Stimulated activated CD8-positive, alpha-beta memory T cell treated with anti-CD3 and anti-CD28 coated beads, Interleukin-15, amount 100 ng/mL, for 4 hours (primary cell): Measurements from ENCODE around the gene ZNF516.
"Not testable (repeated sequence)": the region's sequence is repeated elsewhere in the genome, so short reads cannot be mapped to it uniquely, and the experiment has no call there.

Experiments used
- DNase-seq, 2 donors: peaks; one replicate each; pipeline ENCODE4 v3.0.0-alpha.2; 2020; ENCODE audit warnings: low read depth in 2 of 2

ZNF516 gene, protein sequence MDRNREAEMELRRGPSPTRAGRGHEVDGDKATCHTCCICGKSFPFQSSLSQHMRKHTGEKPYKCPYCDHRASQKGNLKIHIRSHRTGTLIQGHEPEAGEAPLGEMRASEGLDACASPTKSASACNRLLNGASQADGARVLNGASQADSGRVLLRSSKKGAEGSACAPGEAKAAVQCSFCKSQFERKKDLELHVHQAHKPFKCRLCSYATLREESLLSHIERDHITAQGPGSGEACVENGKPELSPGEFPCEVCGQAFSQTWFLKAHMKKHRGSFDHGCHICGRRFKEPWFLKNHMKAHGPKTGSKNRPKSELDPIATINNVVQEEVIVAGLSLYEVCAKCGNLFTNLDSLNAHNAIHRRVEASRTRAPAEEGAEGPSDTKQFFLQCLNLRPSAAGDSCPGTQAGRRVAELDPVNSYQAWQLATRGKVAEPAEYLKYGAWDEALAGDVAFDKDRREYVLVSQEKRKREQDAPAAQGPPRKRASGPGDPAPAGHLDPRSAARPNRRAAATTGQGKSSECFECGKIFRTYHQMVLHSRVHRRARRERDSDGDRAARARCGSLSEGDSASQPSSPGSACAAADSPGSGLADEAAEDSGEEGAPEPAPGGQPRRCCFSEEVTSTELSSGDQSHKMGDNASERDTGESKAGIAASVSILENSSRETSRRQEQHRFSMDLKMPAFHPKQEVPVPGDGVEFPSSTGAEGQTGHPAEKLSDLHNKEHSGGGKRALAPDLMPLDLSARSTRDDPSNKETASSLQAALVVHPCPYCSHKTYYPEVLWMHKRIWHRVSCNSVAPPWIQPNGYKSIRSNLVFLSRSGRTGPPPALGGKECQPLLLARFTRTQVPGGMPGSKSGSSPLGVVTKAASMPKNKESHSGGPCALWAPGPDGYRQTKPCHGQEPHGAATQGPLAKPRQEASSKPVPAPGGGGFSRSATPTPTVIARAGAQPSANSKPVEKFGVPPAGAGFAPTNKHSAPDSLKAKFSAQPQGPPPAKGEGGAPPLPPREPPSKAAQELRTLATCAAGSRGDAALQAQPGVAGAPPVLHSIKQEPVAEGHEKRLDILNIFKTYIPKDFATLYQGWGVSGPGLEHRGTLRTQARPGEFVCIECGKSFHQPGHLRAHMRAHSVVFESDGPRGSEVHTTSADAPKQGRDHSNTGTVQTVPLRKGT

GRCh38 chr18:76495006-76495370 is at the start of gene ZNF516:
Gene ZNF516, minus strand, starts transcription at chr18:76495242. Its CDS starts 52,188 bp downstream, at chr18:76443054.
- DNase-seq, result no peak

DNA sequence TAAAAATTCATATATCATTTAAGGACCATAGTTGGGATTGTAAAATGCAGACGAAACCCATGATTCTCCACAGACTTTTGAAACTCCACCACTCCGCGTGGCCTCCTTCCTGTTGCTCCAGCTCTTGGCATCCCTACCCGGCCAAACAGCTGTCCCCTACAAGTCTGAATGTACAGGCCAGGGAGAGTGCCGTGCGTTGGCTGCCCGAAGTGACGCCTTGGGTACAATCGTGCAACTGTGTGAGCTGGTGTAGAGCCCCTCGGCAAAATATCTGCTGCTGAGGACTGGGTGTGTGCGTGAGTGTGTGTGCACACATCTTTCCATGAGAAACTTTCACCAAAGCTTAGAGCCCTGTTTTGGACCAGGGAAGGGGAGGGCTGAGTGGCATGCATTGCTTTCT is 43.8 kb upstream of the ZNF516 start:
- DNase-seq, result no peak

DNA sequence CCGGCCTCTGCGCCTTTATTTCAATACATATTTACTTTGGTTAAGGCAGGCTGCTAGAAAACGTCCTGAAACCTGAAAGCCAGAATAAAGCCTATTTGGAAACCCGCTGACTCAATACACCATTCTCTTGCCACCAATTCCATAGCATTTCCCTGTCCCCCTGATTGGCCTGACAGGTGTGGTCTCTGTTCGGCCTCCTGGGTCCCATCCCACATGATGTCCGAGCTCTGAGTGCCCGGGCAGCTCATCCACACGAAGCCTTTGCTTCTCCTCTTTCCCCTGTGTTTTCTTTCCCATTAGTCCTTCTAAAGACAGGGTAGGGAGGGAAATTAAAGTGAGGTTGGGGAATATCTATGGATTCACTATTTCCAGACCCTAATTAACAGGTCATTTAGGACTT is 42.6 kb upstream of the ZNF516 start:
- no peak for DNase-seq

GRCh38 chr18:76536593-76536992 is 41.6 kb upstream of the ZNF516 start:
- DNase-seq, result not testable (repeated sequence)

GRCh38 chr18:76532875-76533274 is 37.8 kb upstream of the ZNF516 start:
- no peak for DNase-seq

DNA sequence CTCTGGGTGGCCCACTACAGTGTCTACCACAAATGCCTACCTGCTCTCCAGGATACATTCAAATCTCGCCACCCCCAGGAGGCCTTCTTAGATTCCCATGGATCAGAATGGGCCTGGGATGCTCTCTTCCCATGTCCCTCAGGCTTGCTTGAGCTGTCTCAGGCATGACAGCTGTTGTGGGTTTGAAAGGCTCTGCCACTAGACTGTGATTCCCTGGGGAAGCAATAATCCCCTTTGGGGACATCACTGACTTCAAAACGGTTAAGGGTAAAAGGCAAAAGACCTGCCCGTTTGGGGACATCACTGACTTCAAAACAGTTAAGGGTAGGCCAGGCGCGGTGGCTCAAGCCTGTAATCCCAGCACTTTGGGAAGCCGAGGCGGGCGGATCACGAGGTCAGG is 35.8 kb upstream of the ZNF516 start:
- no peak for DNase-seq

DNA sequence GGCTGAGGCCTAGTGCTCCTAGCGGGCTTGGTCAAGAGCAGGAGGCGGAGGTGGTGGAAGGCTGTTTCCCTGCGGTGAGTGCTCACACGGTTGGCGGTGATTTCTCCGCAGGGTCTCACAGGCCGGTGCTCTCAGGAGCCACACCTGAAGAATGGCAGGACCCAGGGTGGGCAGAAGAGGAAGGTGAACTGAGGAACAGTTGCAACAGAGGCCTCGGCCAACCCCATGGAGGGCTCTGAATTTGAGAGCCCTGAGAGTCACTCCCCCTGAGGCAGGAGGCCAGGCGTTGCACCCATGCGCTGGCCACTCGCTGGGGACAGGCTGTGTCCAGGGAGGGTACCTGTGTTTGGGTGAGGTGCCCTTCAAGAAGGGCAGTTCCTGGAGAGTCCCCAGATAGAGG is 35.3 kb upstream of the ZNF516 start:
- no peak for DNase-seq

- DNase-seq, result no peak
Measured at GRCh38 chr18:76529433-76529811, 34.4 kb upstream of the ZNF516 start.

- DNase-seq, result no peak
Measured at GRCh38 chr18:76528477-76529432, 33.7 kb upstream of the ZNF516 start.

- DNase-seq, result no peak
Measured at GRCh38 chr18:76525911-76526310, 30.9 kb upstream of the ZNF516 start.

DNA sequence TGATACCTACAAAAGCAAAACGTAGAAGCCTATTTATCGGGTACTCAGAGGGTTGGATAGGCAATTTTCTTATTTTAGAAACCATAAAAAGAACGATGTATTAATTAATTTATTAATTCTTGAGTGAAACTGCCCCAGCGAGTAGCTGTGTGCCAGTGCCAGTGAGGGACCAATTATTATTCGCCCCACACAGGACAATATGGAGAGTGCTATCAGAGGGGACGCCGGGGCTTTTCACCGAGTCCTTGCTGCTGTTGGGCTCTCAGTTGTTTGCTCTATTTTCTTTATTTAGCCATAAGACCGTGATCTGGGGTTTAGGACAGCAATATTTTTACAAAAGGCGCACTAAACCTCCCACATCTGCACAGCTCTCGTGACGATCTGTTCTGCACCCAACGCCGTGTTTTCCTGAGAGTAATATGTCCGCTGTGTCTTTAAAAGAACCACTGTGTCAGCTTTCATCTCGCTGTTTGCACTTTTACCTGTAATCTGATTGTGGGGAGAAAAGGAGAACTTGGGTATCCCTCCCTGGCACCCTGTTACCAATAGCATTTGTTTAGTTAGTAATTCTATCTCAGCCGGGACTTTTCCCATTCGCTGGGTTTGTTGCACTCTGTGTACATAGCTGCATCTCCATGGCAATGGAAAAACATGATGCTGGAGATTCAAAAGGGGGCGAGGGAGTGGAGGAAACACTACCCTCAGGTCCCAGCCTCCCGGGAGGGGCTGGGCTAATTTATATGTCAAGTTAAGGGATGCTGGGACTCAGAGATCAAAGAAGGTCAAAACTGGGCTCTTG is 30.1 kb upstream of the ZNF516 start:
- no peak for DNase-seq

- no peak for DNase-seq
Measured at GRCh38 chr18:76524477-76524876, 29.4 kb upstream of the ZNF516 start.

DNA sequence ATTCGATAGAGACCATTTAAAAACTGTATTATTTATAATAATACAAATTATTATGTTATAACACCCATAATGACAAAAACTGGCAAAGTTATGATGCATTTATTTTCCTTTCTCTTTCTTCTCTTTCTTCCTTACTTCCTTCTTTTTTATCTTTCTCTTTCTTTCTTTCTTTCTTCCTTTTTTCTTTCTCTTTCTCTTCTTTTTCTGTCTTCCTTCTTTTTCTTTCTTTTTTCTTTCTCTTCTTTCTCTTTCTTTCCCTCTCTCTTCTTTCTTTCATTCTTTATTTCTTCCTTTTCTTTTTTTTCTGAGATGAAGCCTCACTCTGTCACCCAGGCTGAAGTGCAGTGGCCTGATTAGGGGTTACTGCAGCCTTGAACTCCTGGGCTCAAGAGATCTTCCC is 27.5 kb upstream of the ZNF516 start:
- DNase-seq, result no peak

GRCh38 chr18:76522122-76522503 is 27.1 kb upstream of the ZNF516 start:
- no peak for DNase-seq

DNA sequence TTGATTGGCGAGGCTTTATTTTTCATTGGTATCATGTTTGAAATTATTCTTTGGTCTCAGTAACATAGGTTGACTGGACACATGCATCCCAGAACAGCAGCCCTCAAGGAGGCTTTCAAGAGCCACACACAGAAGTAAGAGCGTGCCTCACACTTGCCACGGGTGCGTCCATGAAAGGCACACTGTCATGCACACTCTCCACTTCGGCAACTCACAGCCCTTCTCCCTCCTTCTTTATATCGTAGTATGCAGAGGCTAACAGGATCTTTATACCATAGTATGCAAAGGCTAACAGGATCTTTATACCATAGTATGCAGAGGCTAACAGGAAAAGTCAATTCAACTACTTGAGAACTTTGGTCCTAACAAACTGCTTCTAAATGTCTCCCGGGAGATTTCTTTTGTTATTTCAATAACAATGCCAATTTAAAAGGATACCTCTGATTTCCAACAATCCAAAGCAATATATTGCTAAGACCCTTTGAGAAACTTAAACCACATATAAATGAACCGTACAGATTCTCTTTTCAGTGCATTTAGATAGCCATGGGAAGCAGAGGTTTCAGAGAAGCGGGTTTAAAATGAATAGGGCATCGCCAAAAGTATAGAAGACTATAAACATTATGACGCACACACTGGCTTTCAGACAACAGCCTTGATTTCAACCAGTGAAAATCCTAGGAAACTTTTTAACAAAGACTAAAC is 26.5 kb upstream of the ZNF516 start:
- DNase-seq, result no peak

DNA sequence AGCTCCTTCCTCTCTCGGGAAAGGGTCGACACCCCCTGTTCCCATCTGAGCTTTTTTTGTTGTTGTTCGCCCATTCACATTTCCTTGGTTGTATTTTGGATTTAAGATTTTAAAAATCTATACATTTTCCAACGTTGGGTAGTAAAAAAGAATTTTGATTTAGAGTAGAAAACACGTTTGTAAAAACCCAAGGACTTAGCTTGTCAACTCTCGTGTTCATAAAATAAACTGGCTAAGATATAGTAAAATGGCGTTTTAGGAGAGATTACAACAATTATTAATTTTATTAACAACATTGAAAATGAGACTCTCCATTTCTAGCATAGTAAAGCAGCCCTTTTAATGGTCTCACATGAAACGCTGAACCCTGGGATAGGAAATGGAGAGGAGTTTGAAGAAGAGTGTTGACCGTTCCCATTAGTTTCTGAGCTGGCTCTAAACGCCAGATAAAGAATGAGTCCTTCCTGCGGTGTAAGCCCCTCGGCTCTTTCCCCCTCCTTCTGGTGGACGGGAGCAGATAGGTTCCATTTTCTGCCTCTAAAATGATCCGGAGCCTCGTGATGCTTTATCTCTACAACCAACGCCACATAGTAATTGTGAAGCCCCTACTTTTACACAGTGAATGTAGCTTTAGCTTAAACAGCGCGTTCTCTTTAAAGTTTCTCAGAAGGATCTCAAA is 24.0 kb upstream of the ZNF516 start:
- no peak for DNase-seq

DNA sequence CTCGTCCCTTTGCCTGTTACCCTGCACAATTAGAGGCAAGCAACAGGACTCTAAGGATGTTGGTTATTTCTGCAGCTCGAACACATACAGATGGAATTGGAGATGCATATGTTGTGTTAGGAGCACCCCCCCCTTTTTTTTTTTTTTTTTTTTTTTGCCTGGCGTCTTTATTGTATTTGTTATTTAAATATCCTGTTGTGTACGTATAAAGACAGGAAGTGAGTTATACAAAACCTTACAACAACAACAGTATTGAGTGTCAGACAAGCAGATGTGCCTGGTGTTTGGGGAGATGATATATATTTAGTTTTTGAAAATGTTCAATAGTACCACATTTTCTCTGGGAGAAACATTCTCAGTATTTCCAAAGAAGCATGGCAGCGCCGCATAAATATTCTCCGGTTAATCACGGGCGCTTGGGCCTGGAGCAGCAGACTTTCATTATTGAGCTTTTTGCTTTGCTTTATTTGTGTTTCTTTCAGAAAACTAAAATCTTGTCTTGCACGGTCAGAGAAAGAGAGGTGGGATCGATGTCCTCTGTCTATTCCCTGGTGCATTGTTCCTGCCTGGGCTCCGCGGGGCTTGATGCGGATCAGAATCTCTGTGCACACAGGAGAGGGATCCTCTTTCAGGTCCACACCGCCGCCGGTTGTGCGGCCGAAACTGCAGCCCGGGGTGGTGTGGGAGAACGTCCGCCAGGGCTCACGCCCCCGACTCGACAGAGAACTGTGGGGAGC is 23.2 kb upstream of the ZNF516 start:
- no peak for DNase-seq

DNA sequence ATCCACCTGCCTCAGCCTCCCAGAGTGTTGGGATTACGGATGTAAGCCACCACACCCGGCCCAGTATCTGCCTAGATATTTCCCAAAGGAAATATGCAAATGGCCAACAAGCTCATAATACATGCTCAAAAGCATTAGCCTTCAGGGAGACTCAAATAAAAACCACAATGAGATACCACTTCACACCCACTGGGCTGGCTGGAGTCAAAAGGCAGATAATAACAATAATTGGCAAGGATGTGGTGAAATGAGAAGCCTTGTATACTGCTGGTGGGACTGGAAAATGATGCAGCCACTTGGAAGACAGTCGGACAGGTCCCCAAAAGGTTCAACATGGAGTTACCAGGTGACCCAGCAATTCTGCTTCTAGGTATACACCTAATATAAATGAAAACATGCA is 20.5 kb upstream of the ZNF516 start:
- no peak for DNase-seq

- DNase-seq, result no peak
Measured at GRCh38 chr18:76514573-76514972, 19.5 kb upstream of the ZNF516 start.
